Tibial nerve (tissue), 4 donors: Measurements from ENCODE around the gene MATN4.

ENCODE experiments used
- CTCF ChIP-seq, 5 experiments: fragments of 200-600 bp in 3 of 5; fragments of 450-650 bp in 2 of 5; sonication (generic) in 3 of 5; IDR thresholded peaks; one replicate each; pipeline ENCODE4 v1.5.1; 2016 to 2019; ENCODE audit warnings: antibody characterized with exemption in 5 of 5, mild to moderate bottlenecking in 3 of 5, moderate library complexity in 2 of 5
- EP300 ChIP-seq, 2 donors: sonication (generic); formaldehyde crosslinking; IDR thresholded peaks; one replicate each; pipeline ENCODE4 v1.6.1; 2017; ENCODE audit warnings: antibody characterized with exemption in 2 of 2, mild to moderate bottlenecking in 1 of 2

- no peak for TF ChIP-seq CTCF (IDR thresholded peaks at IDR 0.05)
- no peak for TF ChIP-seq EP300 (IDR thresholded peaks at IDR 0.05)
Measured at GRCh38 chr20:45279992-45280391, 28.1 kb downstream of the MATN4 start.
